Brain pericyte (primary cell): ENCODE measurements around the gene KRT85.
"Not testable (repeated sequence)": the region's sequence is repeated elsewhere in the genome, so short reads cannot be mapped to it uniquely, and the experiment has no call there.

Experiments used
- DNase-seq: peaks from one replicate; pipeline ENCODE4 v3.0.0-alpha.2; 2012; ENCODE audit warnings: low read depth, low spot score

Gene KRT85

GRCh38 chr12:52324153-52324444, 43.2 kb downstream of the KRT85 start:
- DNase-seq: no peak

- DNase-seq: no peak
Measured at GRCh38 chr12:52323416-52324152, 43.7 kb downstream of the KRT85 start.

GRCh38 chr12:52323001-52323400, 44.3 kb downstream of the KRT85 start:
- no peak for DNase-seq

GRCh38 chr12:52322069-52322468, 45.2 kb downstream of the KRT85 start:
- no peak for DNase-seq

GRCh38 chr12:52321418-52321817, 45.9 kb downstream of the KRT85 start:
- DNase-seq: no peak

GRCh38 chr12:52320784-52321400, 46.4 kb downstream of the KRT85 start, which contains the start of gene KRT83:
Gene KRT83, minus strand, starts transcription at chr12:52321398. Its CDS starts 63 bp downstream, at chr12:52321335.
- no peak for DNase-seq

- DNase-seq: no peak
Measured at GRCh38 chr12:52319097-52319496, 48.2 kb downstream of the KRT85 start.

GRCh38 chr12:52318241-52318990, 48.9 kb downstream of the KRT85 start:
- DNase-seq: no peak

GRCh38 chr12:52317468-52318052, 49.7 kb downstream of the KRT85 start:
- no peak for DNase-seq

GRCh38 chr12:52316701-52317100, 50.6 kb downstream of the KRT85 start:
- no peak for DNase-seq

GRCh38 chr12:52316290-52316689, 51.0 kb downstream of the KRT85 start:
- DNase-seq: no peak

GRCh38 chr12:52315721-52316120, 51.6 kb downstream of the KRT85 start:
- DNase-seq: not testable (repeated sequence)

- no peak for DNase-seq
Measured at GRCh38 chr12:52314511-52314910, 52.8 kb downstream of the KRT85 start.

- no peak for DNase-seq
Measured at GRCh38 chr12:52313926-52314325, 53.4 kb downstream of the KRT85 start.

- no peak for DNase-seq
Measured at GRCh38 chr12:52313461-52313860, 53.8 kb downstream of the KRT85 start.

GRCh38 chr12:52312086-52312485, 55.2 kb downstream of the KRT85 start:
- DNase-seq: no peak

GRCh38 chr12:52311285-52311648, 56.0 kb downstream of the KRT85 start:
- DNase-seq: no peak

- no peak for DNase-seq
Measured at GRCh38 chr12:52310622-52311284, 56.5 kb downstream of the KRT85 start.
